Measurements from ENCODE around the gene CYP2C18.

CYP2C18 gene

GRCh38 chr10:94780844-94781243 is 97.3 kb downstream of the CYP2C18 start:
- H2AFZ ChIP-seq (ENCODE audit: low read depth): no peak overlapping the region
- H3K27me3 ChIP-seq (ENCODE audit: insufficient read depth, low read depth): no peaks in the 10 kb centered on the region
- H3K4me1 ChIP-seq (ENCODE audit: low read depth, poor library complexity, severe bottlenecking): no peaks in the 10 kb centered on the region
- H3K79me2 ChIP-seq (ENCODE audit: insufficient read depth, low read depth): no peaks in the 10 kb centered on the region
- H3K4me3 ChIP-seq (IDR thresholded peaks at IDR 0.05; ENCODE audit: insufficient read depth, low read depth, low read length): no peak overlapping the region
- TF ChIP-seq CTCF (conservative IDR thresholded peaks at IDR 0.05; ENCODE audit: low read depth, low read length): no peak
- no peak overlapping the region for H3K4me2 ChIP-seq
- H4K20me1 ChIP-seq (ENCODE audit: insufficient read depth): no peaks in the 10 kb centered on the region
- H3K9ac ChIP-seq: no peak overlapping the region
- no peaks in the 10 kb centered on the region for H3K36me3 ChIP-seq (ENCODE audit: insufficient read depth)
- no peak overlapping the region for H3K27ac ChIP-seq

GRCh38 chr10:94784256-94784655 is 100.7 kb downstream of the CYP2C18 start:
- no peaks in the 10 kb centered on the region for H3K27me3 ChIP-seq (ENCODE audit: insufficient read depth, low read depth)
- no peak overlapping the region for H3K4me3 ChIP-seq (IDR thresholded peaks at IDR 0.05; ENCODE audit: insufficient read depth, low read depth, low read length)
- H2AFZ ChIP-seq (ENCODE audit: low read depth): no peak overlapping the region
- H3K4me1 ChIP-seq (ENCODE audit: low read depth, poor library complexity, severe bottlenecking): no peaks in the 10 kb centered on the region
- no peaks in the 10 kb centered on the region for H3K36me3 ChIP-seq (ENCODE audit: insufficient read depth)
- H4K20me1 ChIP-seq (ENCODE audit: insufficient read depth): no peaks in the 10 kb centered on the region
- H3K79me2 ChIP-seq (ENCODE audit: insufficient read depth, low read depth): no peaks in the 10 kb centered on the region
- no peak overlapping the region for H3K9ac ChIP-seq
- no peak overlapping the region for H3K27ac ChIP-seq
- no peak overlapping the region for H3K4me2 ChIP-seq
- no peak for TF ChIP-seq CTCF (conservative IDR thresholded peaks at IDR 0.05; ENCODE audit: low read depth, low read length)

- Histone ChIP-seq H3K79me2 (ENCODE audit: insufficient read depth, low read depth) (no peaks in the 10 kb centered on the region), H3K27ac (no peak overlapping the region), H3K4me3 (IDR thresholded peaks at IDR 0.05; ENCODE audit: insufficient read depth, low read depth, low read length) (no peak overlapping the region), H3K27me3 (ENCODE audit: insufficient read depth, low read depth) (no peaks in the 10 kb centered on the region), H4K20me1 (ENCODE audit: insufficient read depth) (no peaks in the 10 kb centered on the region), H3K4me1 (ENCODE audit: low read depth, poor library complexity, severe bottlenecking) (no peaks in the 10 kb centered on the region), H2AFZ (ENCODE audit: low read depth) (no peak overlapping the region), H3K36me3 (ENCODE audit: insufficient read depth) (no peaks in the 10 kb centered on the region), H3K9ac (no peak overlapping the region), H3K4me2 (no peak overlapping the region)
- no peak for TF ChIP-seq CTCF (conservative IDR thresholded peaks at IDR 0.05; ENCODE audit: low read depth, low read length)
Measured at GRCh38 chr10:94785211-94785610, 101.7 kb downstream of the CYP2C18 start.

Measured in KMS-11 (cell line).